ENCODE measurements around the gene ANO1.

The ANO1 gene

GRCh38 chr11:70151671-70152070 is 73.6 kb downstream of the ANO1 start:
- Histone ChIP-seq H3K27ac (ENCODE audit: low read length) (no peak overlapping the region), H3K27me3 (ENCODE audit: low read depth, low read length) (peaks cover 17% of the 10 kb centered on the region), H2AFZ (ENCODE audit: low read depth, low read length) (no peak overlapping the region)

DNA sequence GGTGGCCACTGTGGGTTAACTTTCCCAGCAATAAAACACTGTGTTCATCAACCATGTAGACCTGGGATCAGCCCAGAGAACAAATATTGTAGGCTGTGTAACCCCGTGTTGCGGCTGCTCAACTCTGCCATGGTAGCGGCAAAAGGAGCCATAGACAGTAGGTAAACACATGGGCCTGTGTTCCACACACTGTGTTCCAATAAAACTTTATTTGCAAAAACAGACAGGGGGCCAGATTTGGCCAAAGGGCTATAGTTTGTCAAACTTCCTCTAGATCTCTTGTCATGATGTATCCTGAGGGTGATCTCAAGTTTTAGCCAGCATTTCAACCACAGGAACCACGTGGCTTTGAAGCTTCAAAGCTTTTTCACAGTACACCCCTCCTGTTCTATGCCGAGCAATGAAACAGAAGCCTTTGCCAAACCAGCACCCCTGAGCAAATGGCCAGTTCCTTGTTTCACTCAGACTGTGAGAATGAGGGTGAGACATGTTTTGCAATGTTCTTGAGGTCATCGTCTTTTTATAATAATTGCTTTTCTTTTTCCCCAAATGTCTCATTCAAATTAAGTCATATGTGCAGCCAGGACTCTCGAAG is 75.1 kb downstream of the ANO1 start:
- no peak overlapping the region for H3K4me3 ChIP-seq (ENCODE audit: low read length)
- no peaks in the 10 kb centered on the region for H3K36me3 ChIP-seq (replicated peaks; ENCODE audit: low read depth, low read length)
- no peaks in the 10 kb centered on the region for H4K20me1 ChIP-seq (ENCODE audit: insufficient read depth, low read length)
- no peak overlapping the region for H2AFZ ChIP-seq (ENCODE audit: low read depth, low read length)
- no peaks in the 10 kb centered on the region for H3K9me3 ChIP-seq (ENCODE audit: insufficient read depth, low read length)
- H3K27ac ChIP-seq (ENCODE audit: low read length), result no peak overlapping the region
- H3K4me1 ChIP-seq (ENCODE audit: low read length), result no peaks in the 10 kb centered on the region
- H3K4me2 ChIP-seq (ENCODE audit: low read length), result no peak overlapping the region
- TF ChIP-seq, protein P1, sequence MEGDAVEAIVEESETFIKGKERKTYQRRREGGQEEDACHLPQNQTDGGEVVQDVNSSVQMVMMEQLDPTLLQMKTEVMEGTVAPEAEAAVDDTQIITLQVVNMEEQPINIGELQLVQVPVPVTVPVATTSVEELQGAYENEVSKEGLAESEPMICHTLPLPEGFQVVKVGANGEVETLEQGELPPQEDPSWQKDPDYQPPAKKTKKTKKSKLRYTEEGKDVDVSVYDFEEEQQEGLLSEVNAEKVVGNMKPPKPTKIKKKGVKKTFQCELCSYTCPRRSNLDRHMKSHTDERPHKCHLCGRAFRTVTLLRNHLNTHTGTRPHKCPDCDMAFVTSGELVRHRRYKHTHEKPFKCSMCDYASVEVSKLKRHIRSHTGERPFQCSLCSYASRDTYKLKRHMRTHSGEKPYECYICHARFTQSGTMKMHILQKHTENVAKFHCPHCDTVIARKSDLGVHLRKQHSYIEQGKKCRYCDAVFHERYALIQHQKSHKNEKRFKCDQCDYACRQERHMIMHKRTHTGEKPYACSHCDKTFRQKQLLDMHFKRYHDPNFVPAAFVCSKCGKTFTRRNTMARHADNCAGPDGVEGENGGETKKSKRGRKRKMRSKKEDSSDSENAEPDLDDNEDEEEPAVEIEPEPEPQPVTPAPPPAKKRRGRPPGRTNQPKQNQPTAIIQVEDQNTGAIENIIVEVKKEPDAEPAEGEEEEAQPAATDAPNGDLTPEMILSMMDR (IDR thresholded peaks at IDR 0.05; ENCODE audit: low read depth, low read length), result no peak
- no peak for TF ChIP-seq EZH2phosphoT487 (IDR thresholded peaks at IDR 0.05; ENCODE audit: low read depth)
- H3K9ac ChIP-seq (ENCODE audit: low read length), result no peak overlapping the region
- H3K79me2 ChIP-seq (ENCODE audit: low read length), result no peaks in the 10 kb centered on the region
- peaks cover 15% of the 10 kb centered on the region for H3K27me3 ChIP-seq (ENCODE audit: low read depth, low read length)

More at GRCh38 chr11:70151671-70152070, 73.6 kb downstream of the ANO1 start:
- H3K36me3 ChIP-seq (replicated peaks; ENCODE audit: low read depth, low read length), result no peaks in the 10 kb centered on the region
- H3K9ac ChIP-seq (ENCODE audit: low read length), result no peak overlapping the region
- TF ChIP-seq, protein P1 (IDR thresholded peaks at IDR 0.05; ENCODE audit: low read depth, low read length), result no peak
- TF ChIP-seq EZH2phosphoT487 (IDR thresholded peaks at IDR 0.05; ENCODE audit: low read depth), result no peak
- no peaks in the 10 kb centered on the region for H3K79me2 ChIP-seq (ENCODE audit: low read length)
- H3K4me2 ChIP-seq (ENCODE audit: low read length), result no peak overlapping the region
- no peaks in the 10 kb centered on the region for H3K4me1 ChIP-seq (ENCODE audit: low read length)
- no peaks in the 10 kb centered on the region for H3K9me3 ChIP-seq (ENCODE audit: insufficient read depth, low read length)
- no peaks in the 10 kb centered on the region for H4K20me1 ChIP-seq (ENCODE audit: insufficient read depth, low read length)
- H3K4me3 ChIP-seq (ENCODE audit: low read length), result no peak overlapping the region

GRCh38 chr11:70155386-70155785 is 77.3 kb downstream of the ANO1 start:
- Histone ChIP-seq H3K4me1 (ENCODE audit: low read length) (no peaks in the 10 kb centered on the region), H2AFZ (ENCODE audit: low read depth, low read length) (no peak overlapping the region), H3K9me3 (ENCODE audit: insufficient read depth, low read length) (no peaks in the 10 kb centered on the region), H3K27ac (ENCODE audit: low read length) (no peak overlapping the region), H3K27me3 (ENCODE audit: low read depth, low read length) (peaks cover 6% of the 10 kb centered on the region), H3K4me3 (ENCODE audit: low read length) (no peak overlapping the region), H3K36me3 (replicated peaks; ENCODE audit: low read depth, low read length) (no peaks in the 10 kb centered on the region), H3K4me2 (ENCODE audit: low read length) (no peak overlapping the region), H3K79me2 (ENCODE audit: low read length) (no peaks in the 10 kb centered on the region), H3K9ac (ENCODE audit: low read length) (no peak overlapping the region), H4K20me1 (ENCODE audit: insufficient read depth, low read length) (no peaks in the 10 kb centered on the region)
- TF ChIP-seq EZH2phosphoT487 (IDR thresholded peaks at IDR 0.05; ENCODE audit: low read depth), result no peak
- TF ChIP-seq, protein P1 (IDR thresholded peaks at IDR 0.05; ENCODE audit: low read depth, low read length), result no peak

GRCh38 chr11:70156291-70157037 is 78.3 kb downstream of the ANO1 start:
- Histone ChIP-seq H3K4me1 (ENCODE audit: low read length) (no peaks in the 10 kb centered on the region), H3K36me3 (replicated peaks; ENCODE audit: low read depth, low read length) (no peaks in the 10 kb centered on the region), H2AFZ (ENCODE audit: low read depth, low read length) (no peak overlapping the region), H3K4me2 (ENCODE audit: low read length) (no peak overlapping the region), H3K27ac (ENCODE audit: low read length) (no peak overlapping the region), H3K79me2 (ENCODE audit: low read length) (no peaks in the 10 kb centered on the region), H3K27me3 (ENCODE audit: low read depth, low read length) (no peaks in the 10 kb centered on the region), H3K9me3 (ENCODE audit: insufficient read depth, low read length) (no peaks in the 10 kb centered on the region), H3K9ac (ENCODE audit: low read length) (no peak overlapping the region), H3K4me3 (ENCODE audit: low read length) (no peak overlapping the region), H4K20me1 (ENCODE audit: insufficient read depth, low read length) (no peaks in the 10 kb centered on the region)
- TF ChIP-seq, protein P1 (IDR thresholded peaks at IDR 0.05; ENCODE audit: low read depth, low read length), result no peak
- TF ChIP-seq EZH2phosphoT487 (IDR thresholded peaks at IDR 0.05; ENCODE audit: low read depth), result no peak

All from OCI-LY3 (cell line).